NCI-H1092 treated with DMSO at 0.1 percent for 48 hours (cell line): ENCODE results near the gene PYGL.
"Not testable (repeated sequence)": the region's sequence is repeated elsewhere in the genome, so short reads cannot be mapped to it uniquely, and the experiment has no call there.

ENCODE experiments used
- DNase-seq: peaks from one replicate; lab custom pipeline; 2025; lab: John Stamatoyannopoulos, UW

The PYGL gene

GRCh38 chr14:50954811-50955372, 10.6 kb upstream of the PYGL start:
- peak; percentile 34 for DNase-seq

DNA sequence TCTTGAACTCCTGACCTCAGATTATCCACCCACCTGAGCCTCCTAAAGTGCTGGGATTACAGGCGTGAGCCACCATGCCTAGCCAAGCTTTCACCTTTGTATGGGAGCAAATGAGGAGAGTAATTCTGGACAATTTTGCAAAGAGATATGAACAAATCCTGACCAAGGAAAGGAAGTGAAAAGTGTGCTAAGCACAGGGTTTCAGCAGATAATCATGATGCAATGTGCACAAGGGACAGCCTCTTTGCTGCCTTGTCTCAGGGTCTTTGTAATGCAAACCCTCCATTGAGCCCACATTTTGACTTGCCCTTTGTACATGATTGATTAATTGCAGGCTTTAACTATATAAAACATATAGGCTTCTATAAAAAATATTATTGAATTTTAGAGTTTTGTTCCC, 9.2 kb upstream of the PYGL start:
- DNase-seq: no peak

DNA sequence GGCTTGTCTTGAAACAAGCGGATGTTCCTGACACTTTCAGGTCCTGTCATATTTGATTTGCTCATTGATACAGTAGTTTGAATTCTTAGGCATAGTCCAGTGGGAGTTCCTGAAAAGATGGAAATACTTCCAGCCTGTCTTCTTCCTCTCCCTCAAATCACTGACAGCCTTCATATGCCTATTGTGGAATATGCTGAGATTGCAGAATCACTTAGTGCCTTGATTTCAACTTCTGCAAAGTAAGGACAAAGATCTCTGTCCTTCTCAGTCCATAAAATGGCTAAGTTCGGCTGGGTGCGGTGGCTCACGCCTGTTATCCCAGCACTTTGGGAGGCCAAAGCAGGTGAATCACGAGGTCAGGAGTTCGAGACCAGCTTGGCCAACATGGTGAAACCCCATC, 6.7 kb upstream of the PYGL start:
- no peak for DNase-seq

DNA sequence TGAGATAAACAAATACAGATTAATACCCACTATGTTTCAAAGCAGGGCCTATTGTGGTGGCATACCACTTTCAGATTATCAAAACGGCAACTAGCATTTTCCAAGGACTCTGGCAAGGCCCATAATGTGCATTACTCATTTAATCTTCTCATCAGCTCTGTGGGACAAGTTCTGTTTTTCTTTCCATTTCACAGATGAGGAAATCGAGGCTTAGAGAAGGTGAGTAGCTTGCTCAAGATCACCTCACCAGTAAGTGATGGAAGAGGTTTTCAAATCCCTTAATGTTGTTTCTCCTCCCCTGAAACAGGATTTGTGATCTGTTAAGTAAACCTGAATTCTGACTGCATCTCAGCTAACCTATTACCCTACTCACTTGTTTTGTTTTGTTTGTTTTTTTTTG, 3.9 kb upstream of the PYGL start:
- DNase-seq: no peak

- no peak for DNase-seq
These were observed 3.2 kb upstream of the PYGL start for GRCh38 chr14:50947446-50947845.

DNA sequence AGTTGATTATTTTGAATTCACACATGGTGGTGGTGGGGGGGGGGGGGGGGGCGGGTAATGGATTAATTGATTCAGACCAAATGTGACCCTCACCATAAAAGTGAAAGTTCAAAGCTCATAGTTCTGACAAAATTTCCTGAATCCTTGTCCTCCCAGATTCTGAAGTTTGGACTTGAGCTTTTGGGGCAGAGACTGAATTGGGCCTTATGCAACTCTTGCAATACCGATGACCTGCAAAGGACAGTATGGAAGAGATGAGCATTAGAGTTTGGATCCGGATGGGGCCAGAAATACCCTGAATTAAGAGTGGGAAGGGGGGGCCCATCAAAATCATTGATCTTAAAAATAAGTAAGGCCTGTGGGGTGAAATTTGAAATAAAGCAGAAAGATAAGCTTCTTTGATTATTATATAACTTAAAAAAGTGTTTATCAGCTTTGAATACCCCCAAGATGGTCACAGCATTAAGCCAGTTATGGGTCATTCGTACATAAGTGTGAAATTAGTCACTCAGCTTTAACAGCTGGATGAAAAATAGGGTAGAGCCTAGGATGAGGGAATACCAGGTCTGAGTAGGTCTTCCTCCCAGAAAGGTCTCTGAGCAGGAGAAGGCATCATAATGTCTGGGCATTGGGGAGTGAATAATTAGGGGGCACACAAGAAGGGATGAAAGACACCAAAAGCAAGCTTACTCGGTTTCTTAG, 2.1 kb upstream of the PYGL start:
- DNase-seq: no peak

GRCh38 chr14:50944647-50945413, 547 bp upstream of the PYGL start:
- peak; percentile 50 for DNase-seq

- DNase-seq: no peak
These were observed 881 bp downstream of the PYGL start for GRCh38 chr14:50943261-50943942.

- DNase-seq: not testable (repeated sequence)
These were observed 2.6 kb downstream of the PYGL start for GRCh38 chr14:50941638-50942037.

DNA sequence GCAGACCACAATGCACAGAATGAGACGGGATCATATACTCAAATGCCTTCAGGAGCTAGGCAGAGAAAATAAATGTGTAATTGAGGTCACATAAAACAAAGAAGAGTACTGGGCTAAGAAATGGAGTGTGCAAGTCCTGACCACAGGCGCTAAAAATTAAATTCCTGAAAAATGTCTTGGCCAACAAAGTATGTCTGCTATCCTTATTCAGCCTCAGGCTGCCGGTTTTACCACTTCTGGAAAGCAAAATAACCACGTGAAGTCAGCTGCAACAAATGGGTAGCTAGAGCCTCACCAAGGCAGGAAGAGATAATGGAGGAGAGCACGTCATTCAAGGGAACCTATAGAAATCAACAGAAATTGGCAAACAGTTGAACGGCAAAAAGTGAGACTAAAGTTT, 3.1 kb downstream of the PYGL start:
- no peak for DNase-seq

DNA sequence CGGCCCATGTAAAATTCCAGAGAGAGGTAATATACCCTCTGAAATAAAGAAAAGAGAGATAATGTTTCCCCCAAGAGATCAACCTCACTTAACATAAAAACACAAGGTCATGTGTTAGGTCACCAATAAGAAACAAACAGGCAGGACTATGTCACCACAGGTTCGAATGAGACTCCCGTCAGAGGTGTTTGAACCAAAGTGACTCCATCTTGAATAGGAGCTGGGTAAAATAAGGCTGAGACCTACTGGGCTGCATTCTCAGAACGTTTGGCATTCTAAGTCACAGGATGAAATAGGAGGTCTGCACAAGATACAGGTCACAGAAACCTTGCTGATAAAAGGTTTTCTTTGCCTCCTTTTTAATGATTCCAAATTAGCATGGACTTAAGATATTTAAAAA, 6.5 kb downstream of the PYGL start:
- DNase-seq: no peak

DNA sequence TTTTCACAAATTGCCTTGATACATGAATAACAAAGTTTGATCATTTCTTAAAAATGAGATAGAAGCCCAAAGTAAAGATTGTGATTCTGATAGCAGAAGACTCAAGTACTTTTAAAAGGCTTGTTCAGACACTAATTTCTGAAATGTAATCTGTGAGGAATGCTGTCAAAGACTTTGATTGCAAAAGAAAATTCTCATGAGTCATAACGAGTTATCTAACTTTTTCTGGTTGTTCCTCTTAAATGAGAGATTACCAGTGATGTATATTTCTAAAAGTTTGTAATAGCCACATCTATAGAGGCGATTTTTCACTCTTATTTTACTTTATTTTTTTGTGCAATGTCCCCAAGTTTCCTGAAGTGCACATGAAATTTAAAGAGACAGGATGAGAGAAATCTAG, 7.0 kb downstream of the PYGL start:
- DNase-seq: no peak

GRCh38 chr14:50936882-50937281, 7.4 kb downstream of the PYGL start:
- DNase-seq: no peak

GRCh38 chr14:50936016-50936340, 8.3 kb downstream of the PYGL start:
- DNase-seq: no peak

GRCh38 chr14:50935126-50936015, 8.9 kb downstream of the PYGL start:
- no peak for DNase-seq

GRCh38 chr14:50932592-50933495, 11.4 kb downstream of the PYGL start:
- DNase-seq: no peak

DNA sequence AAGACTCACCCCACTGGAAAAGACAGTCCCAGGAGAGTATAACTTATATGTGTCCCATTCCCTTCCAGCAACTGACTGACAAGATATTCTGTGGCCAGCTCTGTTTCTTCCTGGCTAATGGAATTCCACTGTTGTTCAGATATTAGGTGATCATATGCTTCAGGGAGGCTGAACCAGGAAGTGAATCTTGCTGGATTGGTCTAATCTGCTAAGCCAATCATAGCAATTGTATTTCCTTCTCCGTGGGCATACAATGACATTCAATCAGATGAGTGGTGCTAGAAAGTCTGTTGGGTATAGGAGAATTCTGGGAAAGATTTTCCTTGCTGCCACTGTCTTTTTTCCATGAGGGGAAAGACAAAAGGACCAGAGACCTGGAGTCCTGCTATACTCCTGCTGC, 12.1 kb downstream of the PYGL start:
- no peak for DNase-seq

- no peak for DNase-seq
These were observed 12.7 kb downstream of the PYGL start for GRCh38 chr14:50931559-50931958.

GRCh38 chr14:50929506-50929905, 14.8 kb downstream of the PYGL start:
- DNase-seq: no peak

GRCh38 chr14:50928002-50928635, 16.2 kb downstream of the PYGL start:
- no peak for DNase-seq
